NB4 (cell line): ENCODE measurements around the gene HPCA.

ENCODE experiments used
- DNase-seq: peaks from one replicate; pipeline ENCODE4 v3.0.0; 2010; ENCODE audit warnings: low read depth
- H3K4me3 ChIP-seq: one replicate; pipeline ENCODE4 v1.5.1; 2011; ENCODE audit warnings: mild to moderate bottlenecking, low read depth, low read length, moderate library complexity
- MYC ChIP-seq: IDR thresholded peaks from 2 replicates; pipeline ENCODE4 v1.6.1; 2011; ENCODE audit warnings: low read depth, low read length
- POLR2A ChIP-seq: IDR thresholded peaks from 2 replicates; pipeline ENCODE4 v1.6.1; 2011; ENCODE audit warnings: mild to moderate bottlenecking; ENCODE audit not compliant: insufficient read length; ENCODE audit errors: extremely low read depth
- TF ChIP-seq, protein P1 (sequence below): IDR thresholded peaks from 2 replicates; pipeline ENCODE4 v1.6.1; 2011; ENCODE audit warnings: low read depth, low read length
- TF ChIP-seq, protein P2 (sequence below): IDR thresholded peaks from one replicate; pipeline ENCODE4 v1.5.1; 2012; ENCODE audit warnings: low read depth, low read length

Gene HPCA

DNA sequence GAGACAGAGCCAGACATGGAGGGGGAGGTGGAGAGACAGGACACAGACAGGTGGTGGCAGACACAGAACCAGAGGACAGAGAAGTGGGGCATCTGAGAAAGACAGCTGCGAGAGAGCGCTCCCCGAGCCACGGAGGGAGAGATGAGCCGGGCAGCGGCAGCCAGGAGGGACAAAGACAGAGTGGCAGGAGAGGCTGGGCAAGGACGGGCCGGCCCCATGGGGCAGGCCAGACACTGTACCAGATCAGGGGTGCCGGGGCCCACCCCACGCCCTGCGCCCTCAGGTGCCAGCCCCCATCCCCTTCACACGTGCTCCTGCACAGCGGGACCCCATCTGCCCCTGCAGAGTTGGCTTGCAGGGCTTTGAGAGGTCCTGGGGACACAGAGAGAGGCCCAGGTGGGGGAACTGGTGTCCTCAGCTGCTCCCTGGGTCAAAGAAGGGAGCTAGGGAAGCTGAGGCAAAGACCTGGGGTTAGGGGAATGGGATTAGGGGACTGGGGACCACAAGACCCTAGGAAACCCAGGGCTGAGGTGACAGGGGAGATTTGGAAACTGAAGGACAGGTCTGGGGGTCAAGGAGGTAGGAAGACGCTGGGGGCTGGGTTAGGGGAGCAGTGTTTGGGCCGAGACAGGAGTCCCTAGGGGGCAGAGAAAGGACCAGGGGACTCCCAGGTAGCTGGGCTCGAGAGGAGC, 16.2 kb upstream of the HPCA start:
- H3K4me3 ChIP-seq: no peak overlapping the region
- DNase-seq: no peak
- no peak for TF ChIP-seq MYC
- no peak for TF ChIP-seq POLR2A
- TF ChIP-seq, protein P1, sequence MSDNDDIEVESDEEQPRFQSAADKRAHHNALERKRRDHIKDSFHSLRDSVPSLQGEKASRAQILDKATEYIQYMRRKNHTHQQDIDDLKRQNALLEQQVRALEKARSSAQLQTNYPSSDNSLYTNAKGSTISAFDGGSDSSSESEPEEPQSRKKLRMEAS: no peak
- TF ChIP-seq, protein P2, sequence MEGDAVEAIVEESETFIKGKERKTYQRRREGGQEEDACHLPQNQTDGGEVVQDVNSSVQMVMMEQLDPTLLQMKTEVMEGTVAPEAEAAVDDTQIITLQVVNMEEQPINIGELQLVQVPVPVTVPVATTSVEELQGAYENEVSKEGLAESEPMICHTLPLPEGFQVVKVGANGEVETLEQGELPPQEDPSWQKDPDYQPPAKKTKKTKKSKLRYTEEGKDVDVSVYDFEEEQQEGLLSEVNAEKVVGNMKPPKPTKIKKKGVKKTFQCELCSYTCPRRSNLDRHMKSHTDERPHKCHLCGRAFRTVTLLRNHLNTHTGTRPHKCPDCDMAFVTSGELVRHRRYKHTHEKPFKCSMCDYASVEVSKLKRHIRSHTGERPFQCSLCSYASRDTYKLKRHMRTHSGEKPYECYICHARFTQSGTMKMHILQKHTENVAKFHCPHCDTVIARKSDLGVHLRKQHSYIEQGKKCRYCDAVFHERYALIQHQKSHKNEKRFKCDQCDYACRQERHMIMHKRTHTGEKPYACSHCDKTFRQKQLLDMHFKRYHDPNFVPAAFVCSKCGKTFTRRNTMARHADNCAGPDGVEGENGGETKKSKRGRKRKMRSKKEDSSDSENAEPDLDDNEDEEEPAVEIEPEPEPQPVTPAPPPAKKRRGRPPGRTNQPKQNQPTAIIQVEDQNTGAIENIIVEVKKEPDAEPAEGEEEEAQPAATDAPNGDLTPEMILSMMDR: no peak

DNA sequence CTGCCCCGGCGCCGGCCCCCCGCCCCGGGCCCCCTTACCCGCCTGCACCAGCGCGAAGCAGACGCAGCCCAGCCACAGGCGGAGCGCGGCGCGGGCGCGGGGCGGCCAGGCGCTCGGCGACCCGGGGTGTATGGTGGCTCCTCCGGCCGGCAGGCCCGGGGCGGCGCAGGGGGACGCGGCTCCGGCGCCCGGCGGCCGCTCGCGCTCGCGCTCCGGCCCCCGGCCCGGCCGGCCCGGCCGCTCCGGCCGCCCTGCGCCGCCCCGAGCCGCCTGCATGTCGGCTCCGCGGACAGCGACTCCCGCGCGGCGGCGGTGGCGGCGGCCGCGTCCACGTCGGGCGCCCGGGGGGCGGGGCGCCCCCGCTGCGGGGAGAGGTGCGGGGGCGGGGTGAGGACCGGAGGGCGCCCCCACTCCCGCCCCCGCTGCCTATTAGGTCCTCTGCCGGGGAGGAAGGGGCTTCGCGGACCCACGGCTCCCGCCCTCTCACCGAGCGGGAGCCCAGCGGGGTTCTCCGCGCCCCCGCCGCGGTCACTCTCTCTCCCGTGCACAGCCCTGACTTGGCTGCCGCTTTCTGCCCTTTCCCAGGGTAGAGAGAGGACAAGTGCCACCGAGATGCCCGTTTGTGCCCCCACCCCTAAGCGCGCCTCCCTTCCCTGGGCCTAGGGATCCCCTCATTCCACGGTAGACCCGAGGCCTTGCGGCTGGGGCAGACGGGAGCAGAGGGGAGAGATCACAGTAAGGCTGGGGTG, 15.5 kb upstream of the HPCA start, which contains the start of gene FNDC5:
Gene FNDC5, minus strand, starts transcription at position 298 of the 749 bp plus-strand sequence.
- no peak within 1 kb of the TSS for H3K4me3 ChIP-seq
- TF ChIP-seq, protein P1: no peak
- TF ChIP-seq MYC (no peak), POLR2A (no peak)
- TF ChIP-seq, protein P2: no peak
- peak; percentile 42 for DNase-seq

DNA sequence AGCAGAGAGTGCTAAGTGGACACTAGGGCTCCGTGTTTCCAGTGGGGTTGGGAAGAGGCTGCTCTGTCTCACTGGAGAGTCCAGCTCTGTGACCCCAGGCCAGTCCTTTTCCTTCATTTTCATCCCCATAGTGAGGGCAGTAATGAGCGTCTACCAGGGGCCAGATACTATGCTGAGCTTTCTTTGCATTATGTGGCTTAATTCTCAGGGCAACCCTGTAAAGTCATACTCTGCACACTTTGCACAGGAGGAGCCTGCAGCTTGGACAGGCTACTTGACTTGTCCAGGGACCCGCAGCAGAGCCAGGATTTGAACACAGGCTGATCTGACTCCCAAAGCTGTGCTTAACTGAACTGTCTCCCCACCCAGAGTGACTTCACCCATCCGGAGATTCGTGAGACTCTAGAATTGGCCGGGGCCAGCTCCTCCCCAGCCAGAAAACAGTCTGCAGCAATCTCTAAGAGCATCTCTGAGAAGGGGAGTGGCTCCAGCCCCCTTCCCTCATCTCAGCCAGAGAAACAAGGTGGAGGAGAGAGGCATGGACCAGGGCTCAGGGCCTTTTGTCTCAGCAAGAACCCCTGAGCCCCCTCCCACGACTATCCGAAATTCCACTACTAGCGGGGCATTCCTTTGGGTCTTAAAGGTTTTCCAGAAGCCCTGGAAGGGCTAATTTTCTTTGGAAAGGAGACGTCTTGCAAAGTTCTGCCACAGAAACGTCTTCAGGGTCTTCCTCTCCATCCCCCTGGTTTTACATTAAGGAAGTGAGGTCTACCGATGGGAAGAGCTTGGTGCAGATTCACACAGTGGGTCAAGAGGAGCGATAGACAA, 14.7 kb upstream of the HPCA start:
- TF ChIP-seq, protein P1: no peak
- TF ChIP-seq, protein P2: no peak
- no peak for TF ChIP-seq POLR2A
- TF ChIP-seq MYC: no peak
- no peak overlapping the region for H3K4me3 ChIP-seq
- DNase-seq: peak; percentile 36

DNA sequence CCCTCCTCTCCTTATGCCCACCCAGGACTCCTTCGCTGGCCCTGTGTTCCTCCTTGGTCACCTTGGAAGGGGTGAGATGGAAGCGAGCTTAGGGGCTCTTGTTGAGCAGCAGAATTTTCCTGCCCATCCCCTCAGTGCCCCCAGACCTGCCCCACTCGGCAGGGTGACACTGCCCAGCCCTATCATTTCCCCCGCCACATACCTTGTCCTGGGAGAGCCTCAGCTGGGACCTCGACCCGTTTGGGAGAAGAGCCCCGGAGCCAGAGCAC, 14.2 kb upstream of the HPCA start:
- H3K4me3 ChIP-seq: no peak overlapping the region
- TF ChIP-seq, protein P2: no peak
- TF ChIP-seq POLR2A: no peak
- no peak for TF ChIP-seq MYC
- TF ChIP-seq, protein P1: no peak
- no peak for DNase-seq

DNA sequence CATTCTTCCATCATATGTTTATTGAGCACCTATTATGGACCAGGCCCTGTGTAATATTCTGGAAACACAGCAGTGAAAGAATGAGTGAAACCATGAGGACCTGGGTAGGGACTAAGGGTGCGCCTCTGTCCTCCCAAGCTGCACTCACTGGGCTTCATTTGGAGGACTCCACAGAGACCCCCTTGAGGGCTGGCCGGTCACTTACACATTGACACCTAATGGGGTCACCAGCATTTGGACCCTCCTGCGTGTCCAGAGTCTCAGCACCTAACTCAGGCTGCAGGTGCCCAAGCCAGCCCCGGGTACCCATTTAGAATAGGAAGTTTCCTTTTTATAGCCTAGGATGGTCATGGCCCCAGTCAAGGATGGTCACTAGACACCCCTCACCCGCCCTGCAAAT, 12.8 kb upstream of the HPCA start:
- no peak for DNase-seq
- TF ChIP-seq, protein P1: no peak
- TF ChIP-seq, protein P2: no peak
- no peak for TF ChIP-seq MYC
- no peak for TF ChIP-seq POLR2A
- no peak overlapping the region for H3K4me3 ChIP-seq
